Cerebellar nuclear complex (tissue), 1 donor: ENCODE data around the gene PCDHGC4.

Source experiments
- DNase-seq, 2 experiments: peaks; one replicate each; lab custom pipeline; 2025; lab: John Stamatoyannopoulos, UW

The PCDHGC4 gene

GRCh38 chr5:141529002-141529401, 44.2 kb downstream of the PCDHGC4 start:
- no peak for DNase-seq

DNA sequence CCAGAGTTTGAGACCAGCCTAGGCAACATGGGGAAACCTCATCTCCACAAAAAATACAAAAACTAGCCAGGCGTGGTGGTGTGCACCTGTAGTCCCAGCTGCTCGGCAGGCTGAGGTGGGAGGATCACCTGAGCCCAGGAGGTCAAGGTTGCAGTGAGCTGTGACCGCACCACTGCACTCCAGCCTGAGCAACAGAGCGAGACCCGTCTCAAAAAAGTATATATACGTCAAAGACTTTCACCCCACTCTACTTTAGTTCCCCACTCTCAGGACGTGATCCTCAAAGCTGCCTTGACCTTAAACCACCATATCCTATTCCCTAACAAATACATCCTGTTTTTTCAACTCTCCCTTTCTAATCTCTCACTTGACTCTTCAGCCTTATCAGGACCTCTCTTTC, 45.0 kb downstream of the PCDHGC4 start:
- DNase-seq, result no peak

- DNase-seq, result no peak
Measured at GRCh38 chr5:141532726-141533125, 47.9 kb downstream of the PCDHGC4 start.

DNA sequence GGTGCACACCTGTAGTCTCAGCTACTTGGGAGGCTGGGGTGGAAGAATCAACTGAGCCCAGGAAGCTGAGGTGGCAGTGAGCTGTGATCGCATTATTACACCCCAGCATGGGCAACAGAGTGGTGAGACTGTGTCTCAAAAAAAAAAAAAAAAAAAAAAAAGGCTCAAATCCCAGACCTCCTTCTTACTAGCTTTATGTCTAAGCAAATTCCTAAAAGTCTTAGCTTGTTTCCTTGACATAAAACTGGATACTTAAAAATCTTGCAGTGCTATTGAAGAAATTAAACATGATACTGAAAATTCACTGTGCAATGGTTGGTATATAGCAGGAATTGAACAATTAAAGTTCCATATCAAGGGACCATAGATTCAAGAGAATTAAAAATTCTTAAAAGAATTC, 49.1 kb downstream of the PCDHGC4 start:
- no peak for DNase-seq

DNA sequence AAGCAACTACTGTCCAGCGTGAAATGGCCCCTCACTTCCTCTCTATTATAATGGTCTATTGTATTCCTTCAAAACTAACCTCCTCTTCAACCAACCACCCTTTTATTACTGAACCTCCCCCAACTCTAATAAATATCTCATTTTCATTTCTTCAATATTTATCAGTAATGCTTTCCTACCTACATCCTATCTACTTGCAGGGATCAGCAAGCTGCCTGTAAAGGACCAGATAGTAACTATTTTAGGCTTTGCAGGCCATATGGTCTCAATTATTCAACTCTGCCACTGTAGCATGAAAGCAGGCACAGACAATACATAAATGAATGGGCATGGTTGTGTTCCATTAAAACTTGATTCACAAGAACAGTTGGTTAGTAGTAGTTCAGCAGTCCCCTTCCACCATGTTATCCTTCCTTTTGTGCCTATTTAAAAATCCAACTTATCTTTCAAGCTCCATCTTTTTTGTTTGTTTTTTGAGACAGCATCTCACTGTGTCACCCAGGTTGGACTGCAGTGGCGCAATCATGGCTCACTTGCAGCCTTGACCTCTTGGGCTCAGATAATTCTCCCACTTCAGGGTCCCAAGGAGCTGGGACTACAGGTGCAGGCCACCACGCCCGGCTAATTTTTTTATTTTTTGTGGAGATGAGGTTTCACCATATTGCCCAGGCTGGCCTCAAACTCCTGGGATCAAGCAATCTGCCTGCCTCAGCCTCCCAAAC, 49.8 kb downstream of the PCDHGC4 start:
- no peak for DNase-seq
